HCT116 (cell line): ENCODE measurements around the gene DBF4. TPM values are rescaled to one million over a fixed set of nuclear protein-coding genes. Genes with fewer than 3 reads are reported as not detected.

ENCODE experiments used
- ATAC-seq: fragments of 200-7000 bp; cut with Tn5 transposase; 2 replicates; pipeline ENCODE4 v1.9.1; 2020; ENCODE audit warnings: mild to moderate bottlenecking, moderate library complexity
- BruUV-seq: library from RNA; stranded (reverse); fragments of 400-500 nt; replicated peaks from 2 replicates; lab custom pipeline; 2021; lab: Mats Ljungman, UMichigan
- CTCF ChIA-PET: fragments of 300-600 bp; sonication (Branson Sonifier 250); formaldehyde crosslinking; loops from one replicate; lab custom pipeline; 2021; ENCODE audit warnings: antibody characterized with exemption; lab: Charles Lee
- POLR2A ChIA-PET: fragments of 300-600, 350-600 bp; sonication (Branson Sonifier 250); formaldehyde crosslinking; loops from one replicate; lab custom pipeline; 2021; ENCODE audit warnings: antibody characterized with exemption; lab: Charles Lee
- RAD21 ChIA-PET, 2 experiments: fragments of 300-600 bp; sonication (Branson Sonifier 250); formaldehyde crosslinking; loops; one replicate each; lab custom pipeline; 2023; ENCODE audit warnings: low total read pairs in 2 of 2; ENCODE audit not compliant: uncharacterized antibody in 2 of 2, unreplicated experiment in 2 of 2, low non-redundant PET in 1 of 2; lab: Charles Lee
- DNase-seq: peaks from one replicate; pipeline ENCODE4 v3.0.0-alpha.2; 2010; ENCODE audit warnings: low read depth, low spot score
- H2AFZ ChIP-seq: fragments of 200-600 bp; shearing (Covaris generic), sonication (generic); 2 replicates; pipeline ENCODE4 v1.6.1; 2017; ENCODE audit warnings: low read depth, mixed run types, mixed read lengths, antibody characterized with exemption, low read length; ENCODE audit not compliant: poor library complexity, severe bottlenecking
- H3K27ac ChIP-seq: 2 replicates; pipeline ENCODE4 v1.5.1; 2012; ENCODE audit warnings: low read depth, low read length
- H3K27me3 ChIP-seq: fragments of 200-600 bp; sonication (generic); 2 replicates; pipeline ENCODE4 v1.6.1; 2016; ENCODE audit warnings: mixed run types, low read length, mixed read lengths; ENCODE audit not compliant: insufficient read depth
- H3K36me3 ChIP-seq, 2 experiments: fragments of 200-500 bp in 1 of 2; fragments of 200-600 bp in 1 of 2; sonication (Bioruptor generic) in 1 of 2; sonication (generic) in 1 of 2; 2 replicates each; pipeline versions ENCODE4 v1.5.1 to v1.6.1; 2014 to 2016; ENCODE audit warnings: low read length in 2 of 2, inconsistent platforms in 1 of 2, mixed read lengths in 1 of 2, mixed run types in 1 of 2; ENCODE audit not compliant: insufficient read depth in 2 of 2, control insufficient read depth in 1 of 2
- H3K4me1 ChIP-seq, 2 experiments: fragments of 200-600 bp in 1 of 2; sonication (generic) in 1 of 2; 2 replicates each; pipeline versions ENCODE4 v1.5.1 to v1.6.1; 2012 to 2017; ENCODE audit warnings: low read length in 2 of 2, inconsistent platforms in 1 of 2, mild to moderate bottlenecking in 1 of 2, mixed read lengths in 1 of 2, mixed run types in 1 of 2, moderate library complexity in 1 of 2; ENCODE audit not compliant: insufficient read depth in 2 of 2, control insufficient read depth in 1 of 2
- H3K4me2 ChIP-seq: fragments of 200-600 bp; sonication (generic); 2 replicates; pipeline ENCODE4 v1.6.1; 2017; ENCODE audit warnings: mixed run types, low read length, mixed read lengths
- H3K4me3 ChIP-seq, 2 experiments: fragments of 200-600 bp in 1 of 2; sonication (generic) in 1 of 2; replicated peaks in 1 of 2; 2 replicates each; pipeline ENCODE4 v1.5.1; 2011 to 2016; ENCODE audit warnings: low read length in 2 of 2, control low read depth in 1 of 2, low read depth in 1 of 2, mild to moderate bottlenecking in 1 of 2, mixed read lengths in 1 of 2, mixed run types in 1 of 2
- H3K79me2 ChIP-seq: fragments of 200-600 bp; sonication (generic); 2 replicates; pipeline ENCODE4 v1.6.1; 2017; ENCODE audit warnings: mild to moderate bottlenecking, mixed run types, low read length, moderate library complexity, mixed read lengths; ENCODE audit not compliant: insufficient read depth
- H3K9ac ChIP-seq: fragments of 200-600 bp; sonication (generic); 2 replicates; pipeline ENCODE4 v1.6.1; 2016; ENCODE audit warnings: low read length, mixed read lengths
- H3K9me2 ChIP-seq: fragments of 200-600 bp; sonication (generic), shearing (Covaris generic); 2 replicates; pipeline ENCODE4 v1.6.1; 2017; ENCODE audit warnings: mixed run types, mild to moderate bottlenecking, moderate library complexity; ENCODE audit not compliant: insufficient read depth
- H3K9me3 ChIP-seq, 2 experiments: fragments of 200-500 bp in 1 of 2; fragments of 200-600 bp in 1 of 2; sonication (Bioruptor generic) in 1 of 2; sonication (generic) in 1 of 2; 2 replicates each; pipeline ENCODE4 v1.6.1; 2014 to 2017; ENCODE audit warnings: low read length in 2 of 2, mixed read lengths in 2 of 2, inconsistent platforms in 1 of 2, low read depth in 1 of 2, mild to moderate bottlenecking in 1 of 2, mixed run types in 1 of 2, moderate library complexity in 1 of 2; ENCODE audit not compliant: control insufficient read depth in 1 of 2, insufficient read depth in 1 of 2
- H4K20me1 ChIP-seq: fragments of 200-600 bp; sonication (generic), shearing (Covaris generic); 2 replicates; pipeline ENCODE4 v1.6.1; 2017; ENCODE audit warnings: mixed run types, mild to moderate bottlenecking, moderate library complexity; ENCODE audit not compliant: insufficient read depth
- CBX3 ChIP-seq: IDR thresholded peaks from 2 replicates; pipeline ENCODE4 v1.6.1; 2012; ENCODE audit warnings: low read depth
- CEBPB ChIP-seq: IDR thresholded peaks from 2 replicates; pipeline ENCODE4 v1.6.1; 2012; ENCODE audit warnings: low read depth
- EGR1 ChIP-seq: IDR thresholded peaks from 2 replicates; pipeline ENCODE4 v1.6.1; 2012; ENCODE audit warnings: low read depth
- ELF1 ChIP-seq: IDR thresholded peaks from 2 replicates; pipeline ENCODE4 v1.6.1; 2012; ENCODE audit warnings: low read depth, borderline replicate concordance
- EZH2 ChIP-seq: fragments of 200-600 bp; sonication (generic); IDR thresholded peaks from 2 replicates; pipeline ENCODE4 v1.6.1; 2017; ENCODE audit warnings: antibody characterized with exemption, mixed run types
- EZH2phosphoT487 ChIP-seq: fragments of 200-600 bp; IDR thresholded peaks from 2 replicates; pipeline ENCODE4 v1.6.1; 2018; ENCODE audit warnings: antibody characterized with exemption, borderline replicate concordance
- FOSL1 ChIP-seq: IDR thresholded peaks from 2 replicates; pipeline ENCODE4 v1.6.1; 2012; ENCODE audit warnings: low read depth
- JUND ChIP-seq: IDR thresholded peaks from 2 replicates; pipeline ENCODE4 v1.6.1; 2012
- RAD21 ChIP-seq: IDR thresholded peaks from 2 replicates; pipeline ENCODE4 v1.6.1; 2012; ENCODE audit warnings: low read depth, mild to moderate bottlenecking
- SP1 ChIP-seq: IDR thresholded peaks from 2 replicates; pipeline ENCODE4 v1.6.1; 2012; ENCODE audit warnings: low read depth
- SRF ChIP-seq: IDR thresholded peaks from 2 replicates; pipeline ENCODE4 v1.6.1; 2012; ENCODE audit warnings: low read depth
- ZNF274 ChIP-seq: fragments of 200-500 bp; sonication (Bioruptor generic); IDR thresholded peaks from 2 replicates; pipeline ENCODE4 v1.6.1; 2014; ENCODE audit warnings: mild to moderate bottlenecking, low read depth, low read length, inconsistent platforms
- intact Hi-C: fragments of 100-400 bp; cut with micrococcal nuclease; formaldehyde crosslinking; loops from 2 replicates; pipeline ENCODE4 v1.10.0; 2022
- total RNA-seq: library from RNA; stranded (reverse); gene quantifications from one replicate; pipeline ENCODE4 v1.2.1, GENCODE V29; 2021; ENCODE audit not compliant: unreplicated experiment
- TF ChIP-seq, protein P1 (sequence below), 3 experiments: fragments of 200-600 bp in 1 of 3; sonication (generic) in 1 of 3; IDR thresholded peaks in 2 of 3; conservative IDR thresholded peaks in 1 of 3; 2 replicates each; pipeline ENCODE4 v1.5.1; 2012 to 2017; ENCODE audit warnings: low read depth in 2 of 3, low read length in 2 of 3, antibody characterized with exemption in 1 of 3, borderline replicate concordance in 1 of 3, control low read depth in 1 of 3, mild to moderate bottlenecking in 1 of 3, mixed read lengths in 1 of 3, mixed run types in 1 of 3, moderate library complexity in 1 of 3; ENCODE audit not compliant: insufficient read depth in 1 of 3
- TF ChIP-seq, protein P2 (sequence below): IDR thresholded peaks from 2 replicates; pipeline ENCODE4 v1.6.1; 2012
- TF ChIP-seq, protein P3 (sequence below): IDR thresholded peaks from 2 replicates; pipeline ENCODE4 v1.6.1; 2012

The DBF4 gene
- total RNA-seq, 1 experiment from 2014 or later: 62.2 TPM

DNA sequence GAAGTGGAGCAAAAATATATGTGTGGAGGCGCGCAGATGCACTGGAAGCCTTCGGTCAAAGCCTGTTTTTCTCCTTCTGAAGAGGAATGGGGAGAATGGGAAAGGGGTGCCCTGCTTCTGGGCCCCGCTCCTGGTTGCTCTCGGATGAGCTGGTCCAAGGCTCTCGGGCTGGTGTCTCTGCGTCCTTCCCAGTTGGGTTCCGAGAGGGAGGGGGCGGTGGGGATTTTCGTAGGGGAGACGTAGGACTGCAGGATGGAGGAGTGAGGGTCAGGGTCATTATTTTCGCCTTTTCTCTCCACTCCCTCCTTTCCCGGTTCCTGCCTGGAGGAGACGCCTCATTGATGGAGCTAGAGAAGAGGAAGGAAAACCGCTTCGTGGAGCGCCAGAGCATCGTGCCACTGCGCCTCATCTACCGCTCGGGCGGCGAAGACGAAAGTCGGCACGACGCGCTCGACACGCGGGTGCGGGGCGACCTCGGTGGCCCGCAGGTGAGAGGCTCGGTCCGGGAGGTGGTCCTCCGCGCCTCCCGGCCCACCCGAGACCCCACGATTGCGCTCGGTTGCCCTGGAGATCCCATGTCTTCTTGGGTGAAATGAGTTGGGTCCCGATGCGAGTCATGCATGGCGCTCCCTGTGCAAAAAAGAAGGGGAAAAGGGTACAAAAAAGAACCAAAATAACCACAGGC is 58.5 kb downstream of the DBF4 start:
- ChIA-PET RAD21 (no interaction called here), CTCF (interaction anchor here (0.6 to 1.1 kb wide), 4 partner anchors 9 to 311 kb away, joined by 3 to 4 read pairs (median 3); no protein-coding TSS in a partner anchor), POLR2A (interaction anchor here (1.4 to 1.8 kb wide), 2 partner anchors 10 to 14 kb away, joined by 4 to 7 read pairs; no protein-coding TSS in a partner anchor)
- H3K4me3 ChIP-seq: peak overlapping the region; percentile 79 to 81
- no peaks in the 10 kb centered on the region for H3K27me3 ChIP-seq
- peaks cover 3 to 12% of the 10 kb centered on the region in 2 experiments; a peak in 3 of 4 replicates for H3K4me1 ChIP-seq
- TSS peak; percentile 58 for BruUV-seq
- no peak for ATAC-seq
- H3K79me2 ChIP-seq: no peaks in the 10 kb centered on the region; the same call in 1 of the 2 replicates
- H3K9me3 ChIP-seq: no peaks in the 10 kb centered on the region
- H2AFZ ChIP-seq: peak overlapping the region; percentile 29
- H4K20me1 ChIP-seq: no peaks in the 10 kb centered on the region
- peak overlapping the region; percentile 90 for H3K4me2 ChIP-seq
- no peaks in the 10 kb centered on the region for H3K36me3 ChIP-seq
- H3K27ac ChIP-seq: peak overlapping the region; percentile 46; the same call in 1 of the 2 replicates
- DNase-seq: no peak
- H3K9me2 ChIP-seq: no peaks in the 10 kb centered on the region
- TF ChIP-seq RAD21 (no peak), EZH2phosphoT487 (no peak), EGR1 (no peak), ZNF274 (no peak), SP1 (no peak), SRF (no peak), FOSL1 (no peak), JUND (no peak), CBX3 (no peak), CEBPB (no peak), ELF1 (no peak), EZH2 (no peak)
- TF ChIP-seq, protein P1, sequence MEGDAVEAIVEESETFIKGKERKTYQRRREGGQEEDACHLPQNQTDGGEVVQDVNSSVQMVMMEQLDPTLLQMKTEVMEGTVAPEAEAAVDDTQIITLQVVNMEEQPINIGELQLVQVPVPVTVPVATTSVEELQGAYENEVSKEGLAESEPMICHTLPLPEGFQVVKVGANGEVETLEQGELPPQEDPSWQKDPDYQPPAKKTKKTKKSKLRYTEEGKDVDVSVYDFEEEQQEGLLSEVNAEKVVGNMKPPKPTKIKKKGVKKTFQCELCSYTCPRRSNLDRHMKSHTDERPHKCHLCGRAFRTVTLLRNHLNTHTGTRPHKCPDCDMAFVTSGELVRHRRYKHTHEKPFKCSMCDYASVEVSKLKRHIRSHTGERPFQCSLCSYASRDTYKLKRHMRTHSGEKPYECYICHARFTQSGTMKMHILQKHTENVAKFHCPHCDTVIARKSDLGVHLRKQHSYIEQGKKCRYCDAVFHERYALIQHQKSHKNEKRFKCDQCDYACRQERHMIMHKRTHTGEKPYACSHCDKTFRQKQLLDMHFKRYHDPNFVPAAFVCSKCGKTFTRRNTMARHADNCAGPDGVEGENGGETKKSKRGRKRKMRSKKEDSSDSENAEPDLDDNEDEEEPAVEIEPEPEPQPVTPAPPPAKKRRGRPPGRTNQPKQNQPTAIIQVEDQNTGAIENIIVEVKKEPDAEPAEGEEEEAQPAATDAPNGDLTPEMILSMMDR (IDR thresholded peaks at IDR 0.05 in 2 of 3, conservative IDR thresholded peaks at IDR 0.05 in 1 of 3; ENCODE audit: borderline replicate concordance in 1 of 3, insufficient read depth in 1 of 3, low read depth in 2 of 3, low read length in 2 of 3): no peak
- TF ChIP-seq, protein P2, sequence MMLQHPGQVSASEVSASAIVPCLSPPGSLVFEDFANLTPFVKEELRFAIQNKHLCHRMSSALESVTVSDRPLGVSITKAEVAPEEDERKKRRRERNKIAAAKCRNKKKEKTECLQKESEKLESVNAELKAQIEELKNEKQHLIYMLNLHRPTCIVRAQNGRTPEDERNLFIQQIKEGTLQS: no peak
- TF ChIP-seq, protein P3, sequence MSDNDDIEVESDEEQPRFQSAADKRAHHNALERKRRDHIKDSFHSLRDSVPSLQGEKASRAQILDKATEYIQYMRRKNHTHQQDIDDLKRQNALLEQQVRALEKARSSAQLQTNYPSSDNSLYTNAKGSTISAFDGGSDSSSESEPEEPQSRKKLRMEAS: no peak
- H3K9ac ChIP-seq: peak overlapping the region; percentile 76
- intact Hi-C loops: loop anchor here (1.0 to 2.0 kb wide), 2 partner anchors 60 to 176 kb away; no protein-coding TSS in a partner anchor
